Mesenchymal stem cell (in vitro differentiated cells and primary cell): ENCODE data around the gene HPN.
A peak's percentile ranks its signal among the peaks of the same experiment; 100 is the strongest.
"Not testable (repeated sequence)": the region's sequence is repeated elsewhere in the genome, so short reads cannot be mapped to it uniquely, and the experiment has no call there.

Experiments
- DNase-seq: peaks from one replicate; pipeline ENCODE4 v3.0.0-alpha.2; 2013
- H2AFZ ChIP-seq: one replicate; pipeline ENCODE4 v1.6.1; 2013; ENCODE audit warnings: low read depth, mild to moderate bottlenecking, control low read depth, inconsistent platforms, low read length, moderate library complexity
- H2AK5ac ChIP-seq: 2 replicates; pipeline ENCODE4 v1.6.1; 2013; ENCODE audit warnings: low read length, moderate library complexity, mild to moderate bottlenecking, inconsistent platforms; ENCODE audit not compliant: severe bottlenecking
- H2BK120ac ChIP-seq: one replicate; pipeline ENCODE4 v1.6.1; 2013; ENCODE audit warnings: low read depth, mild to moderate bottlenecking, inconsistent platforms, low read length, moderate library complexity
- H2BK12ac ChIP-seq, 2 experiments: one replicate each; pipeline ENCODE4 v1.6.1; 2013; ENCODE audit warnings: inconsistent platforms in 2 of 2, low read length in 2 of 2, mild to moderate bottlenecking in 2 of 2, moderate library complexity in 2 of 2, control low read depth in 1 of 2
- H2BK15ac ChIP-seq: one replicate; pipeline ENCODE4 v1.6.1; 2013; ENCODE audit warnings: mild to moderate bottlenecking, low read depth, inconsistent platforms; ENCODE audit not compliant: poor library complexity, severe bottlenecking
- H2BK5ac ChIP-seq: 2 replicates; pipeline ENCODE4 v1.6.1; 2013; ENCODE audit warnings: low read depth, mild to moderate bottlenecking, low read length, control low read depth, inconsistent platforms; ENCODE audit not compliant: poor library complexity, severe bottlenecking
- H3K14ac ChIP-seq, 2 experiments: one replicate each; pipeline ENCODE4 v1.6.1; 2013; ENCODE audit warnings: inconsistent platforms in 2 of 2, low read length in 2 of 2, control low read depth in 1 of 2, mild to moderate bottlenecking in 1 of 2, moderate library complexity in 1 of 2
- H3K18ac ChIP-seq, 2 experiments: one replicate each; pipeline ENCODE4 v1.6.1; 2013; ENCODE audit warnings: inconsistent platforms in 2 of 2, low read length in 2 of 2, control low read depth in 1 of 2, low read depth in 1 of 2, mild to moderate bottlenecking in 1 of 2
- H3K23ac ChIP-seq, 2 experiments: one replicate each; pipeline ENCODE4 v1.6.1; 2013; ENCODE audit warnings: inconsistent platforms in 2 of 2, low read length in 2 of 2, mild to moderate bottlenecking in 2 of 2, moderate library complexity in 2 of 2, control low read depth in 1 of 2
- H3K27ac ChIP-seq: 2 replicates; pipeline ENCODE4 v1.5.1; 2013; ENCODE audit warnings: mild to moderate bottlenecking, moderate library complexity, low read length, control low read depth, inconsistent platforms; ENCODE audit not compliant: poor library complexity, severe bottlenecking
- H3K27me3 ChIP-seq, 2 experiments: 2 replicates each; pipeline versions ENCODE4 v1.6.1 to v1.7.0; 2013; ENCODE audit warnings: low read length in 2 of 2, mild to moderate bottlenecking in 2 of 2, moderate library complexity in 2 of 2, control low read depth in 1 of 2, inconsistent platforms in 1 of 2; ENCODE audit not compliant: control insufficient read depth in 1 of 2, insufficient read depth in 1 of 2
- H3K36me3 ChIP-seq, 2 experiments: 2 replicates each; pipeline versions ENCODE4 v1.6.1 to v1.7.0; 2013; ENCODE audit warnings: low read length in 2 of 2, control low read depth in 1 of 2, inconsistent platforms in 1 of 2, low read depth in 1 of 2, mild to moderate bottlenecking in 1 of 2; ENCODE audit not compliant: insufficient read depth in 2 of 2, control insufficient read depth in 1 of 2
- H3K4ac ChIP-seq, 2 experiments: one replicate each; pipeline ENCODE4 v1.6.1; 2013; ENCODE audit warnings: inconsistent platforms in 2 of 2, low read length in 2 of 2, mild to moderate bottlenecking in 2 of 2, moderate library complexity in 2 of 2, control low read depth in 1 of 2, low read depth in 1 of 2
- H3K4me1 ChIP-seq: 2 replicates; pipeline ENCODE4 v1.6.1; 2013; ENCODE audit warnings: low read depth, low read length, control low read depth; ENCODE audit not compliant: control insufficient read depth, insufficient read depth
- H3K4me2 ChIP-seq: 2 replicates; pipeline ENCODE4 v1.6.1; 2013; ENCODE audit warnings: low read length, mild to moderate bottlenecking, inconsistent platforms; ENCODE audit not compliant: poor library complexity, severe bottlenecking
- H3K4me3 ChIP-seq, 2 experiments: 2 replicates each; pipeline versions ENCODE4 v1.5.1 to v1.7.0; 2013; ENCODE audit warnings: low read length in 2 of 2, mild to moderate bottlenecking in 2 of 2, control low read depth in 1 of 2, low read depth in 1 of 2; ENCODE audit not compliant: insufficient read depth in 1 of 2
- H3K79me1 ChIP-seq: replicated peaks from 2 replicates; pipeline ENCODE4 v1.6.1; 2013; ENCODE audit warnings: mild to moderate bottlenecking, control low read depth, low read length, inconsistent platforms; ENCODE audit not compliant: poor library complexity, severe bottlenecking
- H3K9ac ChIP-seq: 2 replicates; pipeline ENCODE4 v1.7.0; 2013; ENCODE audit warnings: mild to moderate bottlenecking, low read length, moderate library complexity
- H3K9me3 ChIP-seq: 2 replicates; pipeline ENCODE4 v1.7.0; 2013; ENCODE audit warnings: mild to moderate bottlenecking, low read length; ENCODE audit not compliant: control insufficient read depth
- H4K8ac ChIP-seq: one replicate; pipeline ENCODE4 v1.6.1; 2013; ENCODE audit warnings: inconsistent platforms, mild to moderate bottlenecking, low read length, moderate library complexity
- H4K91ac ChIP-seq: one replicate; pipeline ENCODE4 v1.6.1; 2013; ENCODE audit warnings: mild to moderate bottlenecking, low read length, inconsistent platforms
- WGBS: methylation state at CpG from one replicate; pipeline ENCODE4 v1.1.7; 2013; ENCODE audit warnings: mixed read lengths; 5-methylcytosine and 5-hydroxymethylcytosine counted together

Gene HPN

DNA sequence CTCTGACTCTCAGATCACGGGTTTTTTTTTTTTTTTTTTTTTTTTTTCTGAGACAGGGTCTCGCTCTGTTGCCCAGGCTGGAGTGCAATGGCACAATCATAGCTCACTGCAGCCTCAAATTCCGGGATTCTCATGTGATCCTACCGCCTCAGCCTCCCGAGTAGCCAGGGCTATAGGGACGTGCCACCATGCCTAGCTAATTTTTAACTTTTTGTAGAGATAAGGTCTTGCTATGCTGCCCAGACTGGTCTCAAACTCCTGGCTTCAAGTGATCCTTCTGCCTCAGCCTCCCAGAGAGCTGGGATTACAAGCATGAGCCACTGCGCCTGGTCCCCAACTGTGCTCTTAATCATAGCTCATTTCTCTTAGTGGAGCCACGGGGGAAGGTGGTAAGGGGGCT, 46.0 kb upstream of the HPN start:
- Histone ChIP-seq H3K4ac (no peak overlapping the region), H2AFZ (no peak overlapping the region), H3K14ac (no peak overlapping the region), H4K91ac (no peak overlapping the region), H3K79me1 (no peaks in the 10 kb centered on the region), H3K9me3 (no peaks in the 10 kb centered on the region), H3K4me3 (no peak overlapping the region), H3K23ac (no peak overlapping the region), H3K9ac (no peak overlapping the region), H2BK5ac (no peak overlapping the region), H2BK12ac (no peak overlapping the region), H3K4me2 (no peak overlapping the region), H3K4me1 (peaks cover 10% of the 10 kb centered on the region), H3K27ac (no peak overlapping the region), H2BK15ac (no peak overlapping the region), H3K36me3 (no peaks in the 10 kb centered on the region), H2AK5ac (no peak overlapping the region), H3K27me3 (peaks cover 0 to 6% of the 10 kb centered on the region in 2 experiments), H3K18ac (no peak overlapping the region), H2BK120ac (no peak overlapping the region), H4K8ac (no peak overlapping the region)
- no peak for DNase-seq
- 88% methylated on average over 7 of the region's 8 CpGs for WGBS

DNA sequence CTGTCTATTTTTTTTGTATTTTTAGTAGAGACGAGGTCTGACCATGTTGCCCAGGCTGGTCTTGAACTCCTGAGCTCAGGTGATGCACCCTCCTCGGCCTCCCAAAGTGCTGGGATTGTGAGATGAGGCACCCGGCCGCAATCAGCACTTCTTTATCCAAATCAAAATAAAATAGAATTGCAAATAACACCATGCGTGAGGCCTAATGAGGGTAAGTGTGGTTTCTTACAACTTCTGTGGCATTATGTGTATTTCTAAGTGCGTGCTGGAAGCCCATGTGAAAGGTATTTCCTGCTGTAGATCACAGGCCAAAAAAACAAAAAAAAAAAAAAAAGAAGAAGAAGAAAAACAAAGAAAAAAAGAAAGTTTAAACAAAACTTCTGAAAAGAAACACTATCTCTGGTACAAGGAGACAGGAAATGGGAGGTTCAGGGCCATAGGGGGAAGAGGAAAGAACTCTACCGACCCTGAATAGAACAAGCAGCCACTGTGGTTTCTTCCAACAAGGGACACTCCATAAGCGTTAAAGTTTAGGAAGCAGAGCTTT, 44.4 kb upstream of the HPN start:
- no peak overlapping the region for H2BK12ac ChIP-seq
- H3K79me1 ChIP-seq = no peaks in the 10 kb centered on the region
- no peak overlapping the region for H3K4ac ChIP-seq
- 79% methylated on average over 4 of the region's 8 CpGs for WGBS
- H2AFZ ChIP-seq = no peak overlapping the region
- H2BK15ac ChIP-seq = no peak overlapping the region
- H3K4me2 ChIP-seq = no peak overlapping the region
- H4K8ac ChIP-seq = no peak overlapping the region
- peaks cover 0 to 6% of the 10 kb centered on the region in 2 experiments for H3K27me3 ChIP-seq
- H3K9me3 ChIP-seq = no peaks in the 10 kb centered on the region
- no peak overlapping the region for H3K23ac ChIP-seq
- H2BK120ac ChIP-seq = no peak overlapping the region
- no peak overlapping the region for H3K18ac ChIP-seq
- no peak overlapping the region for H2AK5ac ChIP-seq
- H4K91ac ChIP-seq = no peak overlapping the region
- DNase-seq = no peak
- H3K9ac ChIP-seq = no peak overlapping the region
- no peak overlapping the region for H2BK5ac ChIP-seq
- H3K36me3 ChIP-seq = no peaks in the 10 kb centered on the region
- H3K4me3 ChIP-seq = no peak overlapping the region
- no peak overlapping the region for H3K27ac ChIP-seq
- no peak overlapping the region for H3K14ac ChIP-seq
- peaks cover 15% of the 10 kb centered on the region for H3K4me1 ChIP-seq

DNA sequence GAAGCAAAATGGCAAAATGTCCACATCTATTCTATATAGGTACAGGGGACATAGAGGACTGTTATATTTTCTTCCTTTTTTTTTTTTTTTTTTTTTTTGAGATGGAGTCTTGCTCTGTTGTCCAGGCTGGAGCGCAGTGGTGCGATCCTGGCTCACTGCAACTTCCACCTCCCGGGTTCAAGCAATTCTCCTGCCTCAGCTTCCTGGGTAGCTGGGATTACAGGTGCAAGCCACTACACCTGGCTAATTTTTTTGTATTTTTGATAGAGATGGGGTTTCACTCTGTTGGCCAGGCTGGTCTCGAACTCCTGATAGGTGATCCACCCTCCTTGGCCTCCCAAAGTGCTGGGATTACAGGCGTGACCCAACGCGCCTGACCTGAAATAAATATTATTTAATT, 43.3 kb upstream of the HPN start:
- not testable (repeated sequence) for H3K36me3 ChIP-seq, H3K23ac ChIP-seq, H2BK15ac ChIP-seq, H3K9me3 ChIP-seq, H3K4me2 ChIP-seq, H2BK120ac ChIP-seq, H3K4me3 ChIP-seq, DNase-seq, H2BK5ac ChIP-seq, H3K79me1 ChIP-seq, H3K9ac ChIP-seq, H4K8ac ChIP-seq, H2AK5ac ChIP-seq, H4K91ac ChIP-seq, H3K4ac ChIP-seq, H3K14ac ChIP-seq, H3K27me3 ChIP-seq, H2AFZ ChIP-seq, H3K27ac ChIP-seq, H3K18ac ChIP-seq, H2BK12ac ChIP-seq
- H3K4me1 ChIP-seq = peaks cover 22% of the 10 kb centered on the region
- 95% methylated on average over 3 of the region's 7 CpGs for WGBS

DNA sequence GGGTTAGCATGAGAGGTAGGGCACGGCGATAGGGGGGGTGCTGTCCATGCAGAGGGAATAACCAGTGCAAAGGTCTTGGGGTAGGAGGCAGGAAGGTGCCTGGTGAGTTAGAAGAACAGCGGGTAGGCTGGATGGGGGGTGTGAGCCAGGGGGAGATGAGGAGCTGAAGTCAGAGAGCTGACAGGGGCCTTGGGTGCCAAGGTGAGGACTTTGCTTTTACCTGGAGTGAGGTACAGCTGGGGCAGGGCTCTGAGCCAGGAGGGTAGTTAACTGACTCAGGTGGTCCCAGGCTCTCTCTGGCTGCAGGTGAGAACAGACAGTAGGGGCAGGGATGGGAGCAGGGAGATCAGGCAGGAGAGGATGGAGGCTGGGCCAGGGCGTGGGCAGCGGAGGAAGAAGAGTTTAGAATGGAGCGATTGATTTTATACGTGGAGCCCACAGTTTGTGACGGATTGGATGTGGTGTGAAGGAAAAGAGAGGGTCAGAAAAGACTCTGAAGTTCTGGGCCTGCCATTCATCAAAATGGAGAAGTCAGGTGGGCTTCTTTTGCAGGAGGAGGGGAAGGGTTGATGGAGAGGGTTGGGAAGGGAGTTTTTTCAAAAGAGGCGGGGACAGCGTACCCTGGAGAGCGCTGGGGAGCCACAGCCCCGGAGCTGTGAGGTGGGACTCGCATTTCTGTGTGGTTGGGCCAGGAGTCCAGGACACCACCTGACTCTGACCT, 42.6 kb upstream of the HPN start:
- Histone ChIP-seq H3K9me3 (no peaks in the 10 kb centered on the region), H3K4me3 (peak overlapping the region; percentile 81 to 89), H3K36me3 (peaks cover 6 to 9% of the 10 kb centered on the region in 2 experiments), H3K14ac (no peak overlapping the region), H3K4me1 (peaks cover 26% of the 10 kb centered on the region), H2BK12ac (peak overlapping the region in 1 of 2 experiments; percentile 11), H2BK5ac (no peak overlapping the region), H2AK5ac (no peak overlapping the region), H3K18ac (peak overlapping the region; percentile 90 to 97), H3K79me1 (no peaks in the 10 kb centered on the region), H4K8ac (peak overlapping the region; percentile 80), H4K91ac (peak overlapping the region; percentile 84), H3K23ac (no peak overlapping the region), H3K27me3 (peaks cover 0 to 6% of the 10 kb centered on the region in 2 experiments), H3K4me2 (peak overlapping the region; percentile 93), H2AFZ (no peak overlapping the region), H3K27ac (peak overlapping the region; percentile 96), H2BK120ac (no peak overlapping the region), H3K4ac (peak overlapping the region; percentile 70 to 74), H2BK15ac (no peak overlapping the region), H3K9ac (peak overlapping the region; percentile 98)
- WGBS = 59% methylated on average over 11 of the region's 13 CpGs
- no peak for DNase-seq
